Dendritic cell treated with granulocyte-macrophage colony-stimulating factor and Interleukin-4, amounts not matched to agents 40 ng/mL and 50 ng/mL, for 4 days (primary cell): ENCODE results near the gene IL1A.
A peak's percentile ranks its signal among the peaks of the same experiment; 100 is the strongest.
"Not testable (repeated sequence)": the region's sequence is repeated elsewhere in the genome, so short reads cannot be mapped to it uniquely, and the experiment has no call there.

Source experiments
- H3K27ac Mint-ChIP-seq: one replicate; pipeline ENCODE4 v1.8.0; 2022; ENCODE audit warnings: mild to moderate bottlenecking, mixed read lengths
- H3K27me3 Mint-ChIP-seq: one replicate; pipeline ENCODE4 v1.8.0; 2022; ENCODE audit warnings: mild to moderate bottlenecking, mixed read lengths
- H3K36me3 Mint-ChIP-seq: one replicate; pipeline ENCODE4 v1.8.0; 2022; ENCODE audit warnings: low read depth, mixed read lengths
- H3K4me1 Mint-ChIP-seq: one replicate; pipeline ENCODE4 v1.8.0; 2022; ENCODE audit warnings: low read depth, mixed read lengths
- H3K4me3 Mint-ChIP-seq: one replicate; pipeline ENCODE4 v1.8.0; 2022; ENCODE audit warnings: mild to moderate bottlenecking, moderate library complexity, mixed read lengths
- H3K9me3 Mint-ChIP-seq: one replicate; pipeline ENCODE4 v1.8.0; 2022; ENCODE audit warnings: mixed read lengths
- intact Hi-C: fragments of 100-400 bp; cut with micrococcal nuclease; formaldehyde crosslinking; loops from one replicate; pipeline ENCODE4 v1.15.0; 2022

IL1A gene

DNA sequence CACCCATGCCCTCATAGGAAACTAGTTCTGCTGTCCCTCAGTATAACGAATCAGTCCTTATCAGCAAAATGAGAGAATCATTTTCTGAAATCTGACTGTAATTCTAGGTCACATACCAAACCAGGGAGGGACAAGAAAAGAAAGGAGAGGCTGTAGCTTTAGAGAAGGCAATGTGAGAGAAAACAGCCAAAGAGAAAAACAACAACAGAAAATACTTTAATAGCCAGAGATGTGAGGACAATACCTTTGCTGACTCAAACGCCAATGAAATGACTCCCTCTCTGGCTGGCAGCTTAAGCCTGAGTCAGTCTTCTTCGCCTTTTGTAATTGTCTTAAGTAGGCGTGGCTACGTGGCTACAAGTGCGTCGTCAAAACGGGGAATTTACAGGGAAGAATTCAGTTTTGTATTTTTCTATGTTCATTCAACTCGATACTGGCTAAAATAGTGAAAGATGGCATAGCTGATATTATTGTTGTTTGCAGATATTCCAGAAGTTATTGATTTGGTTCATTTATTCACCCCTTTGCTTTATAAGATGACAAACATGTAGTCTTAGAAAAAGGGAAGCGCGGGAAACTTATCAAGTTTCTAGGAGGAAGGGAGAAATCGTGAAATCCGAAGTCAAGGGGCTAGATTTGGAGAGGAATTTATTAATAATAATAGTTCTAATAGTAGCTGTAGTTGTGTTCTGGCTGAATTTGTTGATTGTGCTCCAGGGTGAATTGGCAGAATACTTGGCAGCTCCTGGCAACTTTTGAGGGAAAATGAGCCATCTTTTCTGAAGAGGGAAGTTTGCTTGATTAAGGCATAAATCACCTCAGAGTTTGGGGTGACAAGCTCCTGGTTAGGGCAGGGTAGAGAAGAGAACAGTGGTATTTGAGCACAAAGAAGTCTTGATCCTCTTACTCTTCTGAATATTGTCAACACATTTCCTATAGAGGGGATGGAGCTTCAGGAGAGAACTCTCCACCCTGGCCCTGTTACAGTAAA, at the start of gene IL1A:
Gene IL1A, minus strand, starts transcription at position 295 of the 991 bp plus-strand sequence. CDS start 723 bp downstream, outside the sequence.
- H3K4me3 Mint-ChIP-seq: peak within 1 kb of the TSS; percentile 58
- no peaks in the 10 kb centered on the region for H3K27me3 Mint-ChIP-seq
- no peaks in the 10 kb centered on the region for H3K9me3 Mint-ChIP-seq
- H3K27ac Mint-ChIP-seq: peak within 1 kb of the TSS; percentile 73
- H3K4me1 Mint-ChIP-seq: peaks cover 60% of the 10 kb centered on the region
- intact Hi-C loops: loop anchor here (5.0 kb wide), 1 partner anchor 53 kb away; the partner anchor contains the start of gene IL1B
- H3K36me3 Mint-ChIP-seq: no peaks in the 10 kb centered on the region

DNA sequence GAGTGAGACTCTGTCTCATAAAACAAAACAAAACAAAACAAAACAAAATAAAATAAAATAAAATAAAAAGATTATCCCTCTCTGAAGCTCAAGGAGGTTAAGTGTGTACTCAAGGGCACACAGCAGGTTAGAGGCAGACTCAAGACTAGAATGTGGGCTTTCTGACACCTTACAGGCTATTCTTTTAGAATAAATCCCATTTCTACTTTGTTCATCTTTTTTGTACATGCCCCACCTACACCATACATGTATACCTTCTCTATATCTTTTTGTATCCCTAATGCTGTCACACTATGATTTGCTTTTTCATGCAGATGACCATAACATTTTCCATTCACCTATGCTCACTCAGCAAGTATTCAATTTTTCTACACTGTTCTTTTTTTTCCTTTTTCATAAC, 49.7 kb upstream of the IL1A start:
- Mint-ChIP-seq H3K9me3 (no peaks in the 10 kb centered on the region), H3K4me1 (peaks cover 86% of the 10 kb centered on the region), H3K36me3 (no peaks in the 10 kb centered on the region), H3K4me3 (no peak overlapping the region), H3K27ac (no peak overlapping the region), H3K27me3 (peaks cover 5% of the 10 kb centered on the region)
- intact Hi-C loops: no loop called here

GRCh38 chr2:112833639-112833931, 49.3 kb upstream of the IL1A start:
- H3K4me1 Mint-ChIP-seq: peaks cover 84% of the 10 kb centered on the region
- H3K36me3 Mint-ChIP-seq, H3K27me3 Mint-ChIP-seq, H3K27ac Mint-ChIP-seq, H3K9me3 Mint-ChIP-seq, intact Hi-C loops, H3K4me3 Mint-ChIP-seq: not testable (repeated sequence)

GRCh38 chr2:112832841-112833638, 48.7 kb upstream of the IL1A start:
- H3K9me3 Mint-ChIP-seq: no peaks in the 10 kb centered on the region
- no peaks in the 10 kb centered on the region for H3K36me3 Mint-ChIP-seq
- intact Hi-C loops: no loop called here

DNA sequence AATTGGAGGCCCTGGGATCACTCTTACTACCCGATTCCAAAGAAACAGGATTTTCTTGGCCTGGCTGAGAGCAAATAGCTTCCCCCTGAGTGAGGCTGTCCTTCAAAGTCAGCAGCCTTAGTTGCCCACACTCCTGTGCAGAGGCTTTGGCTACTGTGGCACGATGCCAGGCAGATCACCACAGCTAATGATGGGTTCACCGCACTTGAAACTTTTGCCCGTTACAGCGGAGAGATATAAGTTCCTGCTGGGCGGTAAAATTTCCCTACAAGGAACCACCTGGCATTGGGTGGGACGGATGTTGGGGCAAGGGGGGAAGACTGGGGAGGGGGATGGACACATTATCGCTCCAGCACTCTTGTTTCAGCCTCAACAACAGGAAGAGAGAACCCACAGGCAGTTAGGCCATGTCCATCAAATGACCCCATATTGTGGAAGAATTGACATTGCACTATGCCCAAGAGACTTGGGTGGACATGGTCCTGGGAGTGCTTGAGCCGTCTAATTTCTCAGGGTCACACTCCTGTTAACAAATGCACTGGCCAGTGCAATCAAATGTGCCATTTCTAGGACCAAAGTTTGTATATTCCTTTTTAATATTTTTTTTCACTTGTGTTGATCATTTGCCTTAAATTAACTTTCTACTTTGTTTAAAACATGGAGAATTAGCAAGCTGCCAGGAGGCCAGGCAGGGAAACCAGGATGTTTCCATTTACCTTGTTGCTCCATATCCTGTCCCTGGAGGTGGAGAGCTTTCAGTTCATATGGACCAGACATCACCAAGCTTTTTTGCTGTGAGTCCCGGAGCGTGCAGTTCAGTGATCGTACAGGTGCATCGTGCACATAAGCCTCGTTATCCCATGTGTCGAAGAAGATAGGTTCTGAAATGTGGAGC, 47.9 kb upstream of the IL1A start:
- Mint-ChIP-seq H3K36me3 (no peaks in the 10 kb centered on the region), H3K9me3 (no peaks in the 10 kb centered on the region), H3K4me1 (peaks cover 80% of the 10 kb centered on the region), H3K27ac (peak overlapping the region; percentile 3), H3K4me3 (no peak overlapping the region), H3K27me3 (peaks cover 3% of the 10 kb centered on the region)
- intact Hi-C loops: no loop called here

More at GRCh38 chr2:112832841-112833638, 48.7 kb upstream of the IL1A start:
- Mint-ChIP-seq H3K4me3 (no peak overlapping the region), H3K4me1 (peaks cover 79% of the 10 kb centered on the region), H3K27me3 (peaks cover 3% of the 10 kb centered on the region), H3K27ac (no peak overlapping the region)

DNA sequence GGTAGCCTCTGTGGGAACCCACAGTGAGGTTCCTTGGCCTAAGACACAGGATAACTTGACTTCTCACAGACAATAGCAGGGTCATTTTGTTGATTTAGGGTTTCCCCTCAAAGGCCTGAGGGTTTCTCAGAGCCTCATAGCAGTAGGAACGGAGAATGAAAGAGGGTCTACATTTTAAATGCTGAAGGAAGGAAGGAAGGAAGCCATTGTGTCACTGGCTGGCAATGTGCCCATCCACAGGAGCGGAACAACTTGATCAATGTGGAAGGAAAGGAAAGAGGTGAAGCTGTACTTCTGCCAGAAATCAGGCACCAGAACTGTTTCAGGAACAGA, 47.2 kb upstream of the IL1A start:
- H3K4me3 Mint-ChIP-seq: no peak overlapping the region
- H3K4me1 Mint-ChIP-seq: peaks cover 77% of the 10 kb centered on the region
- peak overlapping the region; percentile 3 for H3K27ac Mint-ChIP-seq
- intact Hi-C loops: no loop called here
- H3K36me3 Mint-ChIP-seq: no peaks in the 10 kb centered on the region
- H3K27me3 Mint-ChIP-seq: peaks cover 3% of the 10 kb centered on the region
- no peaks in the 10 kb centered on the region for H3K9me3 Mint-ChIP-seq

GRCh38 chr2:112830682-112831512, 46.6 kb upstream of the IL1A start:
- peaks cover 3% of the 10 kb centered on the region for H3K27me3 Mint-ChIP-seq
- H3K36me3 Mint-ChIP-seq: no peaks in the 10 kb centered on the region
- peaks cover 71% of the 10 kb centered on the region for H3K4me1 Mint-ChIP-seq
- H3K4me3 Mint-ChIP-seq: no peak overlapping the region
- intact Hi-C loops: no loop called here
- peak overlapping the region; percentile 45 for H3K27ac Mint-ChIP-seq
- no peaks in the 10 kb centered on the region for H3K9me3 Mint-ChIP-seq

DNA sequence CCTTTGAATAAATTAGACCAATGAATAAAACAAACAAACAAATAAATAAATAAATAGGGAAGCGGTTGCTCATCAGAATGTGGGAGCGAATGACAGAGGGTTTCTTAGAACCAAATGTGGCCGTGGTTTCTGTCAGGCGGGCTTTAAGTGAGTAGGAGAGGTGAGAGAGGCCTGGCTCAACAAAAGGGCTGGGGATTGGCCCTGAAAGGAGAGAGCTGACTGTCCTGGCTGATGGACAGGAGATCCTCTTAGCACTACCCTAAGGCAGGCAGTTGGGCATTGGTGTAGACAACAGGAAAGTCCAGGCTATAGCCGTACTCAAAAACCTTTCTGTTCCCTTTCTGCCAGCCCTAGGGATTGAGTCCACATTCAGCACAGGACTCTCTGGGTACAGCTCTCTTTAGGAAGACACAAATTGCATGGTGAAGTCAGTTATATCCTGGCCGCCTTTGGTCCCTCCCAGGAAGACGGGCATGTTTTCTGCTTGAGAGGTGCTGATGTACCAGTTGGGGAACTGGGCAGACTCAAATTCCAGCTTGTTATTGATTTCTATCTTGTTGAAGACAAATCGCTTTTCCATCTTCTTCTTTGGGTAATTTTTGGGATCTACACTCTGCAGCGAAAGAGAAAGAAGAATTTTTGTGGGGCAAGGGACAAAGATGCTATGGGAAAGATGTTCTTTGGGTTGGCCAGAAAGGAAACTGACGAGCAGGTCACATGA, 45.8 kb upstream of the IL1A start:
- Mint-ChIP-seq H3K4me3 (no peak overlapping the region), H3K36me3 (no peaks in the 10 kb centered on the region), H3K27ac (peak overlapping the region; percentile 45), H3K27me3 (peaks cover 3% of the 10 kb centered on the region), H3K4me1 (peaks cover 63% of the 10 kb centered on the region), H3K9me3 (no peaks in the 10 kb centered on the region)
- intact Hi-C loops: no loop called here

DNA sequence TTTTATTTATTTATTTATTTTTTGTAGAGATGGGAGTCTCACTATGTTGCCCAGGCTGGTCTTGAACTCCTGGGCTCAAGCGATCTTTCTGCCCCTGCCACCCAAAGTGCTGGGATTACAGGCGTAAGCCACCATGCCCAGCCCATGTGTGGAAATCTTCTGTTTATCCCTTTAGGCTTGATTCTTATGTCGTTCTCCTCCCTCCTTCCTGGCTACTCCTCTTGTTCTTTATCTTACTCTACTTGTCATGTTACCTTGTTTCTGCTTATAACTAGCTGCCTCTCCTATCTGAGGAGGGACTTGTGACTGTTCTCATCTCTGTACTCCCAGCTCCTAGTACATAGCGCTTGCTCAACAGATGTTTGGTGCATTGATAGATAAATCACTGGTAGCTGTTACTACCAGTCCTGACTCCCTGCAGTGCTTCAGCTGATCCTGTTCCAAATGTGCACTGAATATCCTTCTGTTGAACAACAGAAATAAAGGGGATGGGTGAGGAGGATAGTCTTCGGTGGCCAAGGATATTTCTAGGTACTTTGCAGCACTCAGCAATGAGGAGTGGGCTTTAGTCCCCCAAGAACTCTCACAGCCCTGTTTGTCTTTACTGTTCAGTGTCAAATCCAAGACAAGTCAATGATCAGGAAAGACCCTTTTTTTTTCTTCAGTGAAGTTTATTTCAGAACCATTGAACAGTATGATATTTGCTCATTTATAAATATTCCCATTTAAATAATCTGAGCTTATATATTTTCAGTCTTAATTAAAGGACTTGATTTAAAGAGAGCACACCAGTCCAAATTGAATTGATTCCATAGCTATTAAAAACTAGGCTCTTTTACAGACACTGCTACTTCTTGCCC, 45.0 kb upstream of the IL1A start:
- Mint-ChIP-seq H3K4me1 (peaks cover 63% of the 10 kb centered on the region), H3K27me3 (peaks cover 3% of the 10 kb centered on the region), H3K4me3 (no peak overlapping the region), H3K36me3 (no peaks in the 10 kb centered on the region), H3K9me3 (no peaks in the 10 kb centered on the region), H3K27ac (no peak overlapping the region)
- intact Hi-C loops: no loop called here

DNA sequence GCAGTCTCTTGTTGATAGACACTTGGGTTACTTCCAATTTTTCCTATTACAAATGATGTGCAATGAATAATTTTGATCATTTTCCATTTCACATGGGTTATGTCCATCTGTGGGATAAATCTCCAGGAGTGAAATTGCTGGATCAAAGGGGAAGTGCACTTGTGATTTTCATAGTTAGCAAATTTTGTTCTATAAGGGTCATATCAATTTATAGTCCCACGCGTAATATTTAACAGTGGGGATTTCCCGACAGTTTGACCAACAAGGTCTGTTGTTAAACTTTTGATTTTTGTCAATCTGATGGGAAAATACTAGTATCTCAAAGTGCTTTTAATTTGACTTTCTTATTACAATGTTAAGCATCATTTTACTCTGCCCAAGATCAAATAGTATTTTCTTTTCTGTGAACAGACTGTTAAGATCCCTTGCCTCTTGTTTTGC, 44.0 kb upstream of the IL1A start:
- intact Hi-C loops: no loop called here
- Mint-ChIP-seq H3K27ac (no peak overlapping the region), H3K4me1 (peaks cover 63% of the 10 kb centered on the region), H3K4me3 (no peak overlapping the region), H3K9me3 (no peaks in the 10 kb centered on the region), H3K36me3 (no peaks in the 10 kb centered on the region), H3K27me3 (peaks cover 4% of the 10 kb centered on the region)

- Mint-ChIP-seq H3K27me3 (peaks cover 3% of the 10 kb centered on the region), H3K4me3 (no peak overlapping the region), H3K9me3 (no peaks in the 10 kb centered on the region), H3K27ac (no peak overlapping the region), H3K36me3 (no peaks in the 10 kb centered on the region), H3K4me1 (peaks cover 60% of the 10 kb centered on the region)
- intact Hi-C loops: no loop called here
Measured at GRCh38 chr2:112827604-112828185, 43.4 kb upstream of the IL1A start.
